GM06990 (cell line): ENCODE results near the gene BRDT.

Experiments used
- DNase-seq: peaks from one replicate; pipeline ENCODE4 v3.0.0-alpha.2; 2011; ENCODE audit not compliant: insufficient read length; ENCODE audit errors: extremely low read depth
- H3K27me3 ChIP-seq: replicated peaks from 2 replicates; pipeline ENCODE4 v1.6.0; 2011; ENCODE audit warnings: low read length; ENCODE audit not compliant: control insufficient read depth, insufficient read depth
- H3K36me3 ChIP-seq: 2 replicates; pipeline ENCODE4 v1.5.1; 2011; ENCODE audit warnings: low read length; ENCODE audit not compliant: control insufficient read depth, insufficient read depth
- H3K4me3 ChIP-seq: replicated peaks from 2 replicates; pipeline ENCODE4 v1.5.1; 2011; ENCODE audit warnings: low read depth, mild to moderate bottlenecking, control low read depth, low read length
- CTCF ChIP-seq: IDR thresholded peaks from 2 replicates; pipeline ENCODE4 v1.5.1; 2011; ENCODE audit warnings: low read length, control low read depth, mild to moderate bottlenecking, inconsistent platforms; ENCODE audit not compliant: insufficient read depth, poor library complexity, severe bottlenecking

The BRDT gene

GRCh38 chr1:92029241-92029922 lies 80.2 kb downstream of the BRDT start:
- Histone ChIP-seq H3K36me3 (no peaks in the 10 kb centered on the region), H3K27me3 (peaks cover 2% of the 10 kb centered on the region), H3K4me3 (no peak overlapping the region)
- TF ChIP-seq CTCF: no peak
- no peak for DNase-seq

DNA sequence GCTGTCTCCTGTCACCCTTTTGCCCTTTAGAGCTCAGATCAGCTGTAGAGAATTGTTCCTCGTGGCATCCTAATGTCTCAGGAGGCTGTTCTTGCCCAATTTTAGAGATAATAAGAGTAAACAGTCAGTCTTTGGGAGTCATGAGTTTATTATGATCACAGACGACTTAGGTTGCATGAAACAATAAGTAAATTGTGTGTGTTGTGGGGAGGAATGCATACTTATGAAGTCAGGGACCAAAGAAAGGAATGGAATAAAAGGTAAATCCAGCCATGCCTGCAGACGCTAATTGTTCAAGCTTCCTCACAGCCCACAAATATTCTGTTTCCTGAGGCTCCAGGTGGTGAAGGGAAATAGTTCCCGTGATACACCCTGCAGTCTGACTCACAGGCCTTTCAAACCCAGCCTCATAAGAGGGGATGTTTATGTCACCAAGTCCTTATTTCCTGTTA lies 81.5 kb downstream of the BRDT start:
- no peak overlapping the region for H3K4me3 ChIP-seq
- TF ChIP-seq CTCF: no peak
- no peaks in the 10 kb centered on the region for H3K36me3 ChIP-seq
- peaks cover 2% of the 10 kb centered on the region for H3K27me3 ChIP-seq
- DNase-seq: no peak

DNA sequence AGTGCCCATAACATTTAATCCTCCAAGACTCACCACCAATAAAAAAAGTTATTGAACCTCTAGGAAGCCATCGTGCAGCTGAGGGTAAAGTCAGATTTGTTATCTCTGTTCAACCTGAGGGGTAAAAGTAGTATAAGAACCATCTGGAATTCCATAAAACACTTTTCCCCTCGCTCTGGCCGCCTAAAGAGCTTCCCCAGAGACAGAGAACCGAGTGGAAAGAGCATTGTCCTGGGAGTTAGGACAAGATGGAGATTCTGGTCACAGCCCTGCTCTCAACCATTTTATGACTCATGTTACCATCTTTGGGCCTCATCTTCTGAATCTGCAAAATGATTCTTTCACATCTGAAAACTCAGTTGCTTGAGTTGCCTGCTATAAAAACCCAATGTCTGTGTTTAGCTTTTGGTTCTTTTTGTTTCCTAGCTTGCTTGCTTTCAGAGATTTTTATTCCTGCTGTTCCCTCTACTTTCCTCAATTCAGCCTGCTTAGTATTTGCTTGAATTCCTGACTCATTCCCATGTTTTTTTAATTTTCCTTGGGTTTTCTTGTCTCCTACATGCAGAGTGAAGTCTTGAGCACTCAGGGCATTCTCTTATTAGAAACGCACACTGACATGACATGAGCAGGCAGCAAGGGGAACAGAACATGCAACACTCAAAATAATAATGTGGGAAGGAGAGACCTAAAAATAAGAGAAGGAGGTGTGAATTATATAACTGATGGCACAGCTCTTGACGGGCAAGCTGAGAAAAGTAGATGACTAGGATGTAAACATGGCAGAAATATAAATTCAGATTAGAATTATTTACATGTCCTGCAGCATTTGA lies 82.3 kb downstream of the BRDT start:
- Histone ChIP-seq H3K4me3 (no peak overlapping the region), H3K27me3 (peaks cover 2% of the 10 kb centered on the region), H3K36me3 (no peaks in the 10 kb centered on the region)
- DNase-seq: no peak
- no peak for TF ChIP-seq CTCF

DNA sequence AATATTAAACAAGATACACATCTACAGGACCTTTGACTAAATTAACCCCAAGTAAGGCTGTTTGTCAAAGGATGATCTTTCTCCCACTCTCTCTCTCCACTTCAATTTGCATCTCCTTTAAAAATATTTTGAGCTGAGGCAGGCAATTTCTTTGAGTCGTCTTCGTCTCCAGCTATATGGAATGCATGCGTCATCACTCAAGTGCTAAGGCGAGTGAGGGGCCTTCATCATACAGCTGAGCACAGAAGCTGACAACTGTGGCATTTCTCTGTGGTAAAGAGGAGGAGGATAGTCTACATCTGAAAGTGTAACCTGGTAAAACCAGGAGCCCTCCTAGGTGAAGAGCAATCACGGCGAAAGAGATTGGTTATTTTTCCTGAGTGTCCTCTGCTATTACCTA lies 88.2 kb downstream of the BRDT start:
- TF ChIP-seq CTCF: no peak
- H3K27me3 ChIP-seq: no peaks in the 10 kb centered on the region
- no peak for DNase-seq
- H3K36me3 ChIP-seq: no peaks in the 10 kb centered on the region
- H3K4me3 ChIP-seq: no peak overlapping the region

- TF ChIP-seq CTCF: no peak
- no peak overlapping the region for H3K4me3 ChIP-seq
Observed at GRCh38 chr1:92038695-92039346, 89.6 kb downstream of the BRDT start.

More at GRCh38 chr1:92038695-92039346, 89.6 kb downstream of the BRDT start:
- no peak for DNase-seq
- H3K27me3 ChIP-seq: no peaks in the 10 kb centered on the region
- H3K36me3 ChIP-seq: no peaks in the 10 kb centered on the region
